Measurements from ENCODE around the gene APOO.

The APOO gene

GRCh38 chrX:23786268-23786815 lies 121.4 kb downstream of the APOO start:
- no peaks in the 10 kb centered on the region for H3K79me2 ChIP-seq (ENCODE audit: control insufficient read depth, insufficient read depth, low read length)
- H3K36me3 ChIP-seq (ENCODE audit: control insufficient read depth, insufficient read depth, low read length), result no peaks in the 10 kb centered on the region
- no CpG with 5 or more reads among the region's 11 CpGs for WGBS (ENCODE audit: extremely low coverage, insufficient coverage, low lambda C conversion rate)
- no peak overlapping the region for H4K8ac ChIP-seq (ENCODE audit: low read depth, low read length)
- no peak overlapping the region for H2BK120ac ChIP-seq (ENCODE audit: low read depth, low read length)
- H2AK5ac ChIP-seq (ENCODE audit: low read length), result no peak overlapping the region
- no peak overlapping the region for H3K23ac ChIP-seq (ENCODE audit: low read length)
- no peaks in the 10 kb centered on the region for H3K27me3 ChIP-seq (ENCODE audit: insufficient read depth, low read length, poor library complexity)
- no peak overlapping the region for H3K18ac ChIP-seq (ENCODE audit: low read length)
- H3K4me2 ChIP-seq (ENCODE audit: low read length), result no peak overlapping the region
- H3K79me1 ChIP-seq (ENCODE audit: low read length), result no peaks in the 10 kb centered on the region
- H3K27ac ChIP-seq (ENCODE audit: low read depth, low read length), result no peak overlapping the region
- H3K56ac ChIP-seq (ENCODE audit: low read length), result no peak overlapping the region
- no peak overlapping the region for H2BK15ac ChIP-seq (replicated peaks; ENCODE audit: low read depth)
- no peak overlapping the region for H3K9ac ChIP-seq (ENCODE audit: low read length)
- H2BK5ac ChIP-seq (ENCODE audit: low read length), result no peak overlapping the region
- H4K5ac ChIP-seq (ENCODE audit: low read length), result no peak overlapping the region
- H3K4me3 ChIP-seq (ENCODE audit: low read length), result no peak overlapping the region
- H3K4me1 ChIP-seq (ENCODE audit: control insufficient read depth, low read depth, low read length), result no peaks in the 10 kb centered on the region
- no peak for DNase-seq
- no peak overlapping the region for H3K4ac ChIP-seq (ENCODE audit: low read depth, low read length)

DNA sequence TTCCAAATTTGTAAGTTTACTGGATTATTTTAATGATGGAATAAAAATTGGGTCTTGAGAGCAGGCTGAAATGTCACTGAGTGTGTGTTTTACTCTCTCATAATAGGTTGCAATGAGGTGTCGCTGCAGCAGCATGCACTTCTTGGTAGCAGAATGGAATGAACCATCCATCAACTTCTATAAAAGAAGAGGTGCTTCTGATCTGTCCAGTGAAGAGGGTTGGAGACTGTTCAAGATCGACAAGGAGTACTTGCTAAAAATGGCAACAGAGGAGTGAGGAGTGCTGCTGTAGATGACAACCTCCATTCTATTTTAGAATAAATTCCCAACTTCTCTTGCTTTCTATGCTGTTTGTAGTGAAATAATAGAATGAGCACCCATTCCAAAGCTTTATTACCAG lies 122.2 kb downstream of the APOO start:
- H3K4ac ChIP-seq (ENCODE audit: low read depth, low read length), result no peak overlapping the region

DNA sequence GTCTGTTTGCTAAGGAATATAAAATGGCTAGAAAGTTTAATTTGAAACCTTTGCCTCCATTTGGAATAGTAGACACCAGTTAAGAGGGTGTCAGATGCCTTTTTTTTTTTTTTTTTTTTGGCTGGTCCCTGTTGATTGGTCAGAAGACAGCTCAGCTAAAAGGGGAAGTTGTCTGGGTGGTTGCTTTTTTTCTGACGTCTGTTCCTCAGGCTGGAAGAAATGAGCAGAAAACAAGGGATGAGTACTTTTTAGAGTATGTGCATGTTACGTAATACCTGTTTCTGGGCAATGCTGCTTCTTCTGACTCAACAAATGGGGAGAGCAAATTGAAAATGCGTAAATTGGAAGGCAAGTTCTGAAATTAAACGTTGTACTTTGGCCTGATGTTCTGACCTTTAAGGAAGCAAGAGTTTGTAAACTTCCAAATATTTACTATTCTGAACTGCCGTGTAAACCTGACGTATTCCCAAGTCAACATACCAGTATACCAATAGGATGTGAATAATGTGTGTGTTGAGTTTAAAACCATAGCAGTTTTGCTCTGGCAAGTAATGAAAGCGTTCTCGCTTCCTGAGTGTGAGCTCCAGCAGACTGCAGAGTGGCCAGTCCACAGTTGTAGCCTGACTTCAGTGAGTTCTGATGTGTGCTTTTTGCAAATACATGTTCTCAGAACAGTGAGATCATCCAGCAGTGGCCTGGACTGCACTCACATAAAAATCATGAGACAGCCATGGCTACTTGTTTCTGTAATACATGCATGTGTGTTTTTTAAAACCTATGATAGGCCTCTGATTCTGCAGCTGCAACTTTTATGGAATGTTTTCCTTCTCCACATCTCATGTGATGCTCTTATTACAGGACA lies 123.0 kb downstream of the APOO start:
- H2BK5ac ChIP-seq (ENCODE audit: low read length), result no peak overlapping the region
- no peak overlapping the region for H3K56ac ChIP-seq (ENCODE audit: low read length)
- no peak overlapping the region for H3K23ac ChIP-seq (ENCODE audit: low read length)
- H4K8ac ChIP-seq (ENCODE audit: low read depth, low read length), result no peak overlapping the region
- H3K27ac ChIP-seq (ENCODE audit: low read depth, low read length), result no peak overlapping the region
- no peaks in the 10 kb centered on the region for H3K36me3 ChIP-seq (ENCODE audit: control insufficient read depth, insufficient read depth, low read length)
- no peaks in the 10 kb centered on the region for H3K79me1 ChIP-seq (ENCODE audit: low read length)
- no CpG with 5 or more reads among the region's 8 CpGs for WGBS (ENCODE audit: extremely low coverage, insufficient coverage, low lambda C conversion rate)
- no peaks in the 10 kb centered on the region for H3K4me1 ChIP-seq (ENCODE audit: control insufficient read depth, low read depth, low read length)
- H3K4ac ChIP-seq (ENCODE audit: low read depth, low read length), result no peak overlapping the region
- H3K79me2 ChIP-seq (ENCODE audit: control insufficient read depth, insufficient read depth, low read length), result no peaks in the 10 kb centered on the region
- H4K5ac ChIP-seq (ENCODE audit: low read length), result no peak overlapping the region
- H3K18ac ChIP-seq (ENCODE audit: low read length), result no peak overlapping the region
- no peak overlapping the region for H3K9ac ChIP-seq (ENCODE audit: low read length)
- H3K4me3 ChIP-seq (ENCODE audit: low read length), result no peak overlapping the region
- no peak overlapping the region for H2BK15ac ChIP-seq (replicated peaks; ENCODE audit: low read depth)
- H3K27me3 ChIP-seq (ENCODE audit: insufficient read depth, low read length, poor library complexity), result no peaks in the 10 kb centered on the region
- no peak overlapping the region for H3K4me2 ChIP-seq (ENCODE audit: low read length)
- H2AK5ac ChIP-seq (ENCODE audit: low read length), result no peak overlapping the region
- no peak for DNase-seq
- H2BK120ac ChIP-seq (ENCODE audit: low read depth, low read length), result no peak overlapping the region

More for the DNA sequence above, 122.2 kb downstream of the APOO start:
- Histone ChIP-seq H3K4me3 (ENCODE audit: low read length) (no peak overlapping the region), H3K4me2 (ENCODE audit: low read length) (no peak overlapping the region), H3K79me1 (ENCODE audit: low read length) (no peaks in the 10 kb centered on the region), H3K36me3 (ENCODE audit: control insufficient read depth, insufficient read depth, low read length) (no peaks in the 10 kb centered on the region), H3K4me1 (ENCODE audit: control insufficient read depth, low read depth, low read length) (no peaks in the 10 kb centered on the region), H2BK15ac (replicated peaks; ENCODE audit: low read depth) (no peak overlapping the region), H2BK5ac (ENCODE audit: low read length) (no peak overlapping the region), H3K23ac (ENCODE audit: low read length) (no peak overlapping the region), H3K79me2 (ENCODE audit: control insufficient read depth, insufficient read depth, low read length) (no peaks in the 10 kb centered on the region), H3K56ac (ENCODE audit: low read length) (no peak overlapping the region), H3K18ac (ENCODE audit: low read length) (no peak overlapping the region), H3K27me3 (ENCODE audit: insufficient read depth, low read length, poor library complexity) (no peaks in the 10 kb centered on the region), H2AK5ac (ENCODE audit: low read length) (no peak overlapping the region), H3K9ac (ENCODE audit: low read length) (no peak overlapping the region), H2BK120ac (ENCODE audit: low read depth, low read length) (no peak overlapping the region), H4K8ac (ENCODE audit: low read depth, low read length) (no peak overlapping the region), H4K5ac (ENCODE audit: low read length) (no peak overlapping the region), H3K27ac (ENCODE audit: low read depth, low read length) (no peak overlapping the region)
- no peak for DNase-seq
- WGBS (ENCODE audit: extremely low coverage, insufficient coverage, low lambda C conversion rate), result no CpG with 5 or more reads among the region's 2 CpGs

DNA sequence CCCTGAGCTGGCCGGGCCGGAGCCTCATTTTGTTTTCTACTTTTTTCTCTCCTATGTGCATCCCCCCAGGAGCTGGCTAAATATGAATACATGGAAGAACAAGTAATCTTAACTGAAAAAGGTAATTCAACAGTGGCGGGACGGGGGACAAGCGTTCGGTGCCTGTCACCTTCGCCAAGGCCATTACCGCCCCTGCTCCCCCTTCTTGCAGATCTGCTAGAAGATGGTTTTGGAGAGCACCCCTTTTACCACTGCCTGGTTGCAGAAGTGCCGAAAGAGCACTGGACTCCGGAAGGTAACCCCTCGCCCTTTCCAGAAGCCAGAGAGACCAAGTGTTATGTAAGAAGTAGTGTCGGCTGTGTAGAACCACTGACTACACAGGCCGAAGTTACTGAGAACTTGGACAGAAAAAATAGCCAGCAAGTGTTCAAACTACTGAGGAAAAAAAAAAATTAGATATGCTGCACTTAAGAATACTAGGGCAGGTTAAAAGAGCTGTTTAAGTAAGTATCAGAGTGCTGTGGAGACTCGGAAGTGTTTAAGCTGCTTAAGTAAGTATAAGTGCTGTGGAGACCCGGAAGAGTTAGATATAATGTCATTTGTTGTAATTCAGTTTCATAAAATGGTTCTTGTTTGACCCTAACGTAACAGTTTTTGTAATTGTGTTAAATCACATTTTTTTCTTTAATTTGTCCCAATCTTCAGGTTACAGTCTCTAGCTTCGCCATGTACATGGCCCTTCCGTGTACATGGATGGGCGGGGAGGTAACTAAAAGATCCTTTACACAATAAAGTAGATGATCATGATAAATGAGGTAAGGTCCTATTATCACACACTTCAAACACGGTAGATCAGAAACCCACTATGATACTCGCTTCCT lies 123.9 kb downstream of the APOO start:
- no peaks in the 10 kb centered on the region for H3K79me2 ChIP-seq (ENCODE audit: control insufficient read depth, insufficient read depth, low read length)
- H2BK5ac ChIP-seq (ENCODE audit: low read length), result no peak overlapping the region
- H3K23ac ChIP-seq (ENCODE audit: low read length), result no peak overlapping the region
- H3K4me1 ChIP-seq (ENCODE audit: control insufficient read depth, low read depth, low read length), result no peaks in the 10 kb centered on the region
- no peak overlapping the region for H3K4ac ChIP-seq (ENCODE audit: low read depth, low read length)
- H2BK15ac ChIP-seq (replicated peaks; ENCODE audit: low read depth), result no peak overlapping the region
- peak overlapping the region; percentile 64 for H3K9ac ChIP-seq (ENCODE audit: low read length)
- no peak overlapping the region for H2AK5ac ChIP-seq (ENCODE audit: low read length)
- no peaks in the 10 kb centered on the region for H3K27me3 ChIP-seq (ENCODE audit: insufficient read depth, low read length, poor library complexity)
- H2BK120ac ChIP-seq (ENCODE audit: low read depth, low read length), result no peak overlapping the region
- no peak overlapping the region for H3K27ac ChIP-seq (ENCODE audit: low read depth, low read length)
- H3K56ac ChIP-seq (ENCODE audit: low read length), result peak overlapping the region; percentile 74
- no CpG with 5 or more reads among the region's 21 CpGs for WGBS (ENCODE audit: extremely low coverage, insufficient coverage, low lambda C conversion rate)
- H3K36me3 ChIP-seq (ENCODE audit: control insufficient read depth, insufficient read depth, low read length), result no peaks in the 10 kb centered on the region
- peak overlapping the region; percentile 59 for H3K4me2 ChIP-seq (ENCODE audit: low read length)
- DNase-seq, result no peak
- no peak overlapping the region for H3K18ac ChIP-seq (ENCODE audit: low read length)
- no peak overlapping the region for H4K5ac ChIP-seq (ENCODE audit: low read length)
- no peaks in the 10 kb centered on the region for H3K79me1 ChIP-seq (ENCODE audit: low read length)
- peak overlapping the region; percentile 35 for H3K4me3 ChIP-seq (ENCODE audit: low read length)
- H4K8ac ChIP-seq (ENCODE audit: low read depth, low read length), result no peak overlapping the region
